ENCODE results near the gene SLC17A9. TPM values are rescaled to one million over a fixed set of nuclear protein-coding genes. Genes with fewer than 3 reads are reported as not detected.

Gene SLC17A9, protein sequence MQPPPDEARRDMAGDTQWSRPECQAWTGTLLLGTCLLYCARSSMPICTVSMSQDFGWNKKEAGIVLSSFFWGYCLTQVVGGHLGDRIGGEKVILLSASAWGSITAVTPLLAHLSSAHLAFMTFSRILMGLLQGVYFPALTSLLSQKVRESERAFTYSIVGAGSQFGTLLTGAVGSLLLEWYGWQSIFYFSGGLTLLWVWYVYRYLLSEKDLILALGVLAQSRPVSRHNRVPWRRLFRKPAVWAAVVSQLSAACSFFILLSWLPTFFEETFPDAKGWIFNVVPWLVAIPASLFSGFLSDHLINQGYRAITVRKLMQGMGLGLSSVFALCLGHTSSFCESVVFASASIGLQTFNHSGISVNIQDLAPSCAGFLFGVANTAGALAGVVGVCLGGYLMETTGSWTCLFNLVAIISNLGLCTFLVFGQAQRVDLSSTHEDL
- not detected in 2 replicates for total RNA-seq (2014; rRNA removed; shearing (Covaris generic); ENCODE audit: low replicate concordance)

DNA sequence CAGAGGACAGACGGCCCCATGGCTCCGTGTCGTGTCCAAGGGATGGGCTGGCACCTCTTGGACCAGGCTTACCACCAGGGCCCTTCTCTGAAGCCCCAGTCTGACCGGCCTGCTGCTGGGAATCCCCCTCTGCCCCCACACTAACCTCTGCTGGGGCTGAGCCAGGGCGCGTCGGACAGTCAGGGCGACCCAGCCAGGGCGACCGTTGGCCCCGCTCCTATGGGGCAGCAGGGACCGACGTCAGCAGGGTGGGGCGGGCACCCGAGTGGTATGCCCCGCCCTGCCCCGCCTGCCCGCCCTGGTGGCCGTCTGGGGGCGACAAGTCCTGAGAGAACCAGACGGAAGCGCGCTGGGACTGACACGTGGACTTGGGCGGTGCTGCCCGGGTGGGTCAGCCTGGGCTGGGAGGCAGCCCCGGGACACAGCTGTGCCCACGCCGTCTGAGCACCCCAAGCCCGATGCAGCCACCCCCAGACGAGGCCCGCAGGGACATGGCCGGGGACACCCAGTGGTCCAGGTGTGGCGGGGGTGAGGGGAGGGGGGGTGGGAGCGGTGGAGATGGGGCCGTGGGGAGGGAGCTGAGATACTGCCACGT, at the start of gene SLC17A9:
SLC17A9 (plus strand) TSS at position 337 of the 595 bp plus-strand sequence; CDS start at position 459, 122 bp downstream.
- H3K36me3 ChIP-seq: peaks cover 24% of the 10 kb centered on the region
- no peaks in the 10 kb centered on the region for H3K27me3 ChIP-seq
- H3K9me3 ChIP-seq: no peaks in the 10 kb centered on the region
- no peak for DNase-seq
- no peak within 1 kb of the TSS for H3K4me3 ChIP-seq

DNA sequence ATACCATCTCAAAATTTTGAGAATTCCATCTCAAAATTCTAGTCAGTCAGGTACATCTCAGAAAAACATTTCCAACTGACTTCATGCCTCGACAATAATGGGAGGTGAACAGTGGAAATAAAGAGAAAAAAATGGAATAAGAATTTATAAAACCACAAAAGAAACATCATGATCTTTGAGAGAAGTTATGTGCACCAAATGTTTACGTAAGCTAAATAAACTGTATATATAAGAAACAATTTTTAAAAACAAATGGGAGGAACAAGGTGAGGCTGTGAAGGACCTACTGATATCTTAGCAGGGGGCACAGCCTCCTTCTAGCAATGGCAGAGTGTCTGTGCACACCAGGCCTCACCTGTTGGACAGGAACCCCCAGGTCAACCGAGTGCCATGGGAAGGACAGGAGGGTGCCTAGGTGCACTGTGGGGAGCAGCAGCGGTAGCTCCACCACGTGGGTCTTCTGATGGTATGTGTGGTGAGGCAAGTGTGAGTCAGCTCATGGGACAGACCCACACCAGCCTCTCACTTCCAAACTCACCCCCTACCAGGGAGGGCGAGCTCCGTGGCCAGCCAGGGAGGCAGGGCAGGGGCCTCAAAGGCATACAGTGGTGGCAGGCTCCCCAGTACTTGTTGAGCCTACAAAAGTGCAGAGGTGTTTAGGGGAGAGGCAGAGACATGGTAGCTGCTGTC, 49.4 kb upstream of the SLC17A9 start:
- Histone ChIP-seq H3K27me3 (no peaks in the 10 kb centered on the region), H3K4me3 (no peak overlapping the region), H3K9me3 (no peaks in the 10 kb centered on the region), H3K36me3 (peaks cover 91% of the 10 kb centered on the region)
- peak; percentile 40 for DNase-seq

DNA sequence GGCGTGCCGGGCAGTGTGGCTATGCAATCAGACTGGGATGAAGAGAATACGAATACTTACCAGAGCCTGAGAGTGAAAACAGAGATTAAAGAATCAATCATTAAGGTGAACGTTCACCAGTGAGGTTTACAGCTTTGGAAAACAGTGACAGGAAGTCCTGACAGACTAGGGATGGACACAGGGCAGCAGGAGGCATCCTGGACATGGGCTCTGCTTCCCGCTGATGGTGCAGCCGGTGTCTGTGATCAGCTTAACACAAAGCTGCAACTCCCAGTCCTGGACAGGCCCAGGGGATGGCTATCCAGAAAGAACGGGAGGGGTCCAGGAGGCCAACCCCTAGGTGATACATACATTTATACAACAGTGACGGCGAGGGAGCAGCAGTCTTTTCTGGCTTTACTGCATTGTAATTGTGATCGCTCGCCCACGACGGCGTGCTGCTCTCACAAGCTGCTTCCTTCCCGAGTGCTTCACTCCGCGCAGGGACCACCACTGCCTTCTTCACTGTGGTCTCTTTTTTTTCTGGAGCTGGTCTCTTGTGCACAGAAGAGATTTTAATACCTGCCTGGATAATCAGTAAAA, 46.9 kb upstream of the SLC17A9 start:
- no peaks in the 10 kb centered on the region for H3K9me3 ChIP-seq
- DNase-seq: no peak
- H3K36me3 ChIP-seq: peaks cover 98% of the 10 kb centered on the region
- H3K27me3 ChIP-seq: no peaks in the 10 kb centered on the region
- H3K4me3 ChIP-seq: no peak overlapping the region

DNA sequence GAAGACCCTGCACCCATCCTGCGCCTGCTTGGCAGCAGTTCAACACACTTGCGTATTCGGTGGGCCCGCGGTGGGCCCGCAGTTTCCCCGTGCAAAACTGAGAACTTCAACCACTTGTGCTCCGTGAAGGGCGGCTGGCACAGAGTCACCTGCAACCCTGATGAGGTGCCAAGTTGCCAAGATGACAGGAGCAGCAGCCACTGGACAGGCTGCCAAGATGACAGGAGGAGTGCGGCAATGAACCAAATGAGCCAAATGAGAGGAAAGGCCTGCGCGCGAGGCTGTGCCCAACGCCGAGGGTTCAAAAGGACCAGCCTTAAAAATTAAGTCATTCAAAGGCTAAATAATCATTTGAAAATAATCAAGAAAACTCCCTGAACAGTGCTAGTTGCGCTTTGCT, 46.3 kb upstream of the SLC17A9 start:
- Histone ChIP-seq H3K4me3 (no peak overlapping the region), H3K9me3 (no peaks in the 10 kb centered on the region), H3K36me3 (peaks cover 98% of the 10 kb centered on the region), H3K27me3 (no peaks in the 10 kb centered on the region)
- no peak for DNase-seq

DNA sequence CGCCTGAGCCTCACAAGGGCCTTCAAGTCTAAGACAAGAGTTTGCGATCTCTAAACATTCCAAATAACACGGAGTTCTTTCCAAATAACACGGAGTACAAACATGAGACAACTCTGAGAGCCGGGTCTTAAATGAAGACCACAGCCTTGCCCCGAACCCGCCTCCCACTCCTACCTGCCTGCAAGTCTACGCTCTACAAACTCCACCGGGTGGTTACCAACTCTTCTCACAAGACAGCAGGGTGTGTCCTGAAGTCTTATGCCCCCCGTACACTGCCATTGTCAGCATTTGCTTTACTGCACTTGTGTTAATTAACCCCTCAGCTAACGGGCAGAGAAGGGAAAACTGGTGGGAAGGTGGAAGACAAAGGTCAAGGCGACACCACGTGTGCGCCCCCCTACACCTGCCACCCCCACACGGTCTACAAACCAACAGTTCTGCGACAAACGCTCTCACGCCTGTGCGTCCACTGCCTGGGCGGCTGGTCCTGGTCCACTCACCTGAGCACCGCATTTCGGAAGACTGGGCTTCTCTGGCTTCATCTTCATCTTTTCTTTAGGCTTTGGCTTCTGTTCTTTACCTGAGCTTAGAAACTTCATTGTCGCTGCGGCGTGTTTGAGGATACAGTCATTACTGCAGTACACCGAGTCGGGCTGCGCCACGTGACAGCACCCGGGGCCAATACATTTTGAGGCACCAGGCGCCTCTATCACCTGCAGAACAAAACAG, 45.7 kb upstream of the SLC17A9 start:
- Histone ChIP-seq H3K9me3 (no peaks in the 10 kb centered on the region), H3K27me3 (no peaks in the 10 kb centered on the region), H3K36me3 (peaks cover 98% of the 10 kb centered on the region), H3K4me3 (no peak overlapping the region)
- DNase-seq: no peak

DNA sequence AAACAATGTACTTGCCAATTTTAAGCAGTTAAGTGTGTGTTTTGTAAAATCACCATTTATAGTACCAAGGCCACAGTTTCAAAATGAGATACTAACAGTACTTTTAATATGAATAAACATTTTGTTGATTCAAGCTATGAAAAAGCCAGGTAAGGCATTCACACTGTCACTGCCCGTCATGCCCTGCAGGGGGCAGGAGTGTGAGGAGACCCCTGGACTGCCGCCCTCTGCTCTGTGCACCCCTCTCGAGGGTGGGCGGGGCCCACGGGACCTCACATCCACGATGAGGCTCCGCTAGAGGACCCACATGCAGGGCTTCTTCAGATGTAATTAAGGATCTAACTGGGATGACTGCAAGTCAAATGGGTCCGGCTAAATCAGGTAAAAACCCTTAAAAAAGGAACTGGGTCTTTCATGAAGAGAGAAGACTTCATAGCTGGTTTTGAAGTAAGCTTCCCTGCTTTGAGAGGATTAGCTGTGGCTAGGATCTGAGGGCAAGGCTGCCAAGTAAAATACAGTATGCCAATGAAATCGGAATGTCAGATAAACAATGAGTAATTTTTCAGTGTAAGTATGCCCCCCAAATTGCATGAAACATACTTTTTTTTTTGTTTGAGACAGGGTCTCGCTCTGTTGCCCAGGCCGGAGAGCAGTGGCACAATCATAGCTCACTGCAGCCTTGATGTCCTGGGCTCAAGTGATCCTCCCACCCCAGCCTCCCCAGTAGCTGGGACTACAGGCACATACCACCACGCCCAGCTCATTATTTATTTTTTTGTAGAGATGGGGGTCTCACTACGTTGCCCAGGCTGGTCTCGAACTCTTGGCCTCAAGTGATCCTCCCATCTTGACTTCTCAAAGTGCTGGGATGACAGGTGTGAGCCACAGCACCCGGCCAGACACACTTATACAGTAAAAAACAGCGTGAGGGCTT, 44.9 kb upstream of the SLC17A9 start:
- DNase-seq: no peak
- Histone ChIP-seq H3K36me3 (peaks cover 96% of the 10 kb centered on the region), H3K27me3 (no peaks in the 10 kb centered on the region), H3K4me3 (no peak overlapping the region), H3K9me3 (no peaks in the 10 kb centered on the region)

DNA sequence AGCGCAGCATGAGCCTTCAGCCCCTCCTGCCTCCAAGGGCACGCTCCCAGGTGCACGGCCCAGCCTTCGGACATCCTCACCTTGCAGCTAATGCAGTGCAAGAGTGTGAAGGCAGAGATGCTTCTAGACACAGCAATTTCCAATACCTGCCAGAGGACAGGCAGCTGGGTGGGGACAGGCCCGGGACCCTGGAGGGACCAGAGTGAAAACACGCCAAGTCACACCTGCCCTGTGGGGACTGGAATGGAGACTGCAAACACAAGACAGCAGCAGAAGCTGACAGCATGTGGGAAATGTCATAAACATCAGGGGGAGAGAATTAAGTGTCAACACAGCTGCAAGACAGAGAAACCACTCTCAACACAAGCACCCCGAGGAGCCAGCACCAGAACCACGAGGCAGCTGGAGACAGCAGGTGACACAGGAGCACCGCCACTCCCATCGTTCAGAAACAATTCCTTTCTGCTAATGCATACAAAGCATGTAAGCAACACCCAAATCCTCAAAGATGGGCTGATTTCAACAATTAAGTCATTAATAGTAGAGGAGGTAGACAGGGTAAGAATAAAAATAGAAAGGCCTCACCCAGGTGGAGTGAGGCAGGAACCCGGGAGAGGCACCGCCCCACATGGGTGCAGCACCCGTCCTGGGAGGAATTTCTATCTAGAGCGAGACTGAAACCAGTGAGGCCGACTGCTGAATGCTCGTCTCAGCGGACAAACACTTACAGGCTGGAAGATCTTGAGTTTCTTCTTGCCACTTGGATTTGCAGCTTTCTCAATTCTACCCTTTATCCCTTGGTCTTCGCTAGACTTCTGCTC, 43.3 kb upstream of the SLC17A9 start:
- Histone ChIP-seq H3K9me3 (no peaks in the 10 kb centered on the region), H3K27me3 (no peaks in the 10 kb centered on the region), H3K36me3 (peaks cover 94% of the 10 kb centered on the region), H3K4me3 (no peak overlapping the region)
- DNase-seq: no peak

DNA sequence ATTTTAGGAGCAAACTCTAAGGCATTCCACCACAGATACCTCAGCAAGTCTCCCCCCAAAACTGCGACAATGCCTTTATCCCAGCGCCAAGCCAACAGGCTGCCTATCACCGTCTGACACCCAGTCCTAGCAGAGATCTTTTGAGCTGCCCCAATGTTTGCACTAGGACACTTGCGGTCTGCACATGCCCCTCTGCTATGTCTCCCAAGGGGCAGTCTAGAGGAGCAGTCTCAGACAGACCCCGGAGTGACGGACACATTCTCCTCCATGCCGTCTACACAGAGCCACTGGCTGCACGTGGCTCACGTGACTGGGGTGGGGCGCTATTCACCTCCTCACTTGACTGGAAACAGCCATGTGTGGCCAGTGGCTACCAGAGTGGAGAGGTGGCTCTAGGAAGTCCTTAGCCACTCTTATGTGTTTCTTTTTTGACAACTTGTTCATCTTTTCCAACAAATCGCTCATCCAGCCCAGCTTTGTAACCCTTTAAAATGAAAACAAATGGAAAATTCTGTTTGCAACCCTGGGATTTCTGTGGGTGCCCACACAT, 42.2 kb upstream of the SLC17A9 start:
- no peak overlapping the region for H3K4me3 ChIP-seq
- H3K27me3 ChIP-seq: no peaks in the 10 kb centered on the region
- no peak for DNase-seq
- no peaks in the 10 kb centered on the region for H3K9me3 ChIP-seq
- H3K36me3 ChIP-seq: peaks cover 88% of the 10 kb centered on the region

DNA sequence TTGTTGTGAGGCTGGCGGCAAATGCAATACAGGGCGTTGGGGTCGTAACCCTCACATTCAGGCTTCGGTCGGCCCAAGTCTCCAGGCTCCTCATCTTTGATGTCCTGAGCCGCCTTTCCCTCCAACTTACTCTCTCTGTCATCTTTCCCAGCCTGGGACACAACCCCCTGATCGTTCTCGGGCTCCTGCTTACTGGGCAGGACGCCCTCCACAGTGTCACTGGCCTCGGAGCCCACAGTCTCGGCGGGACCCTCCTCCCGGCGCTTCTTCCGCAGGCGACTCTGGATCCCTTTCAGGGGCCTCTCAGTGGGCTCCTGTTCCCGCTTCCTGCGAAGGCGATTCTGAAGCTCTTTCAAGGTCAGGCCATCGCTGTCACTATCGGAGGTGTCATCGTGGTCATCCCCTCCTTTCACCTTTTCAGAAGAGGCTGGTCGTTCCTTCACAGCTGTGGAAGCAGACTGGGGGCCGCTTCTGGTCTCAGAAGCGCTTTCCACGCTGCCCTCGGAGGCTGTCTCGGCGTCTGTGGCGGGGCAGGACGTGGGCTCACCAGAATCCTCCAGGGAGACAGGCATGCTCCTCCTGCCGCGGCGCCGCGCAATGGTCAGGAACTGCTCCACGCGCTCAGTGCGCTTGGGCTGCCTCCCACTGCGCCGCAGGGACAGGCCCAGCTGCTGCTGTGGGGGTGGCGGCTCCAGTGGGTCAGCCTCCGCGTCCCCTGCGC, 41.6 kb upstream of the SLC17A9 start:
- Histone ChIP-seq H3K36me3 (peaks cover 82% of the 10 kb centered on the region), H3K4me3 (no peak overlapping the region), H3K27me3 (no peaks in the 10 kb centered on the region), H3K9me3 (no peaks in the 10 kb centered on the region)
- no peak for DNase-seq

DNA sequence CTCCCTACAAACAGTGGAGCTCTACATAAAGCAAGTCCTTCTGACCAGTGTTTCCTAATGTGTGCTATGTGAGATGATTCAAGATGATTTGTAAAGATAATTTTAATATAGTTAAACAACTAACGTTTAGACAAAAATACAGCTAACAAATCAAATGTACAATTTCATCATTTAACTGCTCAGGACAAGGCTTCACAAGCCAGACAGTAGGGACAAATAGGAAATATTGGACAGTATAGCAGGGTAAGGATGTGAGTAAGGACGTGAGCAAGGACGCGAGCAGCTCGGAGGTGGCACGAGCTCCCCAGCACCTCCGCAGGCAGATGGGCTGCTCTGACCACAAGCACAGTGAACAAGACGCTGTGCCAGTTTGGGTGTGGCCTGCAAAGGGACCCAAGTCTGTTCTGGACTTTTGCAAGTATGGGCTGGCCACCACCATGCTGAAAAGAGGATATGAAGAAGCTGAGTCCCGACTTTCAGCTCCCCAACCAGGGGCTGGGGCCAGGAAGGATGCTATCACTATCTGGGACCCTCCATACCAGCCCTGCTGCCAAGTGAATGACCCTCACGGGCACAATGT, 40.7 kb upstream of the SLC17A9 start:
- H3K27me3 ChIP-seq: no peaks in the 10 kb centered on the region
- no peak overlapping the region for H3K4me3 ChIP-seq
- DNase-seq: no peak
- no peaks in the 10 kb centered on the region for H3K9me3 ChIP-seq
- H3K36me3 ChIP-seq: peaks cover 73% of the 10 kb centered on the region

DNA sequence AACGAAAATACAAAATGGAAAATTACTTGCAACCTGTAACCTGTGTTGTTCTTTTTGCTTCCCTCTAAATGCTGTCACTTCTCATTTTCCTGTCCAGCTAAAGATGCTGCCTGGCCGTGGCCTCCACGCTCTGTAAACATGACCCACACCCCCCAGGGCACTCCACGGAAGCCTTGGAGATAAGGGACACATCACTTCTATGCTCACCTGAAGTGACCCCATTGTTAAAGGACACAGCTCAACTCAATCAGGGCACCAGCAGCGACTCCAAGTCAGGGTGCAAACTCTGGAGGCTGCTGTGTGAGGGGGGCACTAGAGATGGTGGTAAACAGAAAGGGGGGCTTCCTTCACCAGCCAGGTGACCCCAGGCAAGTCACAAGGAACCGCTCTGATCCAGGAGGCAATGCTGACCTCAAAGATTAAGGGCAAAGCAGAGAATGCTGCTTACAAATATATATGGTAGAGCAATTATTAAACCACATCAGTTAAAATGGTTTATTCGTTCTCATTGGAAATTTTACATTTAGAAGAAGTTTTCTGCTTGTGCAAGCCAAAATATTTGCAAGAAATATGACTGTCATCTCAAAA, 39.4 kb upstream of the SLC17A9 start:
- Histone ChIP-seq H3K9me3 (no peaks in the 10 kb centered on the region), H3K36me3 (peaks cover 60% of the 10 kb centered on the region), H3K4me3 (no peak overlapping the region), H3K27me3 (no peaks in the 10 kb centered on the region)
- DNase-seq: no peak

DNA sequence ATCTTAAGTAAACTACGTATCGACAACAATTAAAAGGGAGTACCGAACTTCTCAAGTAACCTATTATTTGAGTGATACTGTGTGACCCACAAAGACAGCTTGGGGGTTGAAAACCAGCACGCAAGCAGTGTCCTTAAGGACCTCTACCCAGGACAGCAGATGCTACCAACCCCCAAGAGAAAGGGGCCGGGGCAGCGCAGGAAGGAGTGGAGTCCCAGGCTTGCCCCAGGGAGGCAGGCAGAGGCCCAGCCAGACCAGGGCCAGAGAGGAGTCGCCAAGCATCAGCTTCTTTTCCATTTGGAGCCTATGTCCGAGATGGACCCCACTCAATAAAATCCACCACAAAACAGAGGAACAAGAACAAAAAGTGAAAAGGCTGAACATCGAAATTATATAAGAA, 38.1 kb upstream of the SLC17A9 start:
- H3K36me3 ChIP-seq: peaks cover 49% of the 10 kb centered on the region
- H3K9me3 ChIP-seq: no peaks in the 10 kb centered on the region
- DNase-seq: no peak
- H3K4me3 ChIP-seq: no peak overlapping the region
- no peaks in the 10 kb centered on the region for H3K27me3 ChIP-seq

DNA sequence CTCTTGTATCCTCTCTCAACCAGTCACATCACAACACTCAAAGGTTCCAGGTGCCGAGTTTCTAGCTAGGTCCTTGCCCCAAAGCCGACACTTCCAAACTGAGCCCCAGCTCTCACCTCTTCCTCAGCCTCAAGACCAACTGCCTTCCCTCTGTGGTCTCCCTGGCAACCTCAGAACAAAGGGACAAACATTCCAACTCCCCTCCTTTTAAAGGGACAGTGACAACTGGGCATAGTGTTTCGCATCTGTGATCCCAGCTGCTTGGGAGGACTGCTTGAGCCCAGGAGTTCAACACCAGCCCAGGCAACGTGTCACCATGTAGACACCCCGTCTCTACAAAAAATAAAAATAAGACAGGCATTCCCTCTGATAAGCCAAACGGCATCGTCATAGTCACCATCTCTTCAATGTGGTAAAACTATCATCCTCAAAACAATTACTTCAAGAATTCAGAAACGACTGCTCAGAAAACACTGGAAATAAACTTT, 37.5 kb upstream of the SLC17A9 start:
- H3K4me3 ChIP-seq: no peak overlapping the region
- no peaks in the 10 kb centered on the region for H3K27me3 ChIP-seq
- no peak for DNase-seq
- peaks cover 43% of the 10 kb centered on the region for H3K36me3 ChIP-seq
- no peaks in the 10 kb centered on the region for H3K9me3 ChIP-seq

Measured in MG63 (cell line).